Measurements from ENCODE around the gene TBC1D3K. TPM values are rescaled to one million over a fixed set of nuclear protein-coding genes. Genes with fewer than 3 reads are reported as not detected.
A peak's percentile ranks its signal among the peaks of the same experiment; 100 is the strongest.
"Not testable (repeated sequence)": the region's sequence is repeated elsewhere in the genome, so short reads cannot be mapped to it uniquely, and the experiment has no call there.

The TBC1D3K gene
- total RNA-seq (2021) = not detected in 2 replicates
- percentile 4 among the genes with signal in this experiment for Bru-seq, nascent RNA
- BruChase-seq, experiment 1, labeled RNA remaining after a 2-hour chase = percentile 4 among the genes with signal in this experiment
- percentile 6 among the genes with signal in this experiment for BruChase-seq, experiment 2, labeled RNA remaining after a 6-hour chase
- long read RNA-seq = 0 reads

DNA sequence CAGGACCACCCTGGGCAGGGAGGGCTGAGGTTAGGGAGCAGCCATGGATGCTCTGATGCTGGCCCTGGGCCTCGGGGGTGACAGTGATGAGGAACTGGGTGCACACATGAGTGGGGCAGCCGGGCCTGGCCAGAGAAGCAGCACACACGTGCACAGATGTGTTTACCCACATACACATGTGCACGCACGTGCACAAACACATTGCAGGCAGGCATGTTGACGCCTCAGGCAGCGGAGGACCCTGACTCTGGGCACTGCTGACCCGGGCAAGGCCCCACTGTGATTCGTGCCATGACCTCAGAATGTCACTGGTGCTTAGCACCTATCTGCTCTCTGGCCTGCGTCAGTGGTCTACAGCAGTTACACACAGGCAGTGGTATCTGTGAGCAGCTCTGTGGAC is at the start of gene TBC1D3K:
TBC1D3K (plus strand) TSS at position 301 of the 400 bp plus-strand sequence. CDS start 1,585 bp downstream, outside the sequence.
- H3K27ac ChIP-seq (ENCODE audit: low read depth, low read length, poor library complexity, severe bottlenecking); H3K36me3 ChIP-seq (ENCODE audit: insufficient read depth, low read length, poor library complexity, severe bottlenecking); H3K4me1 ChIP-seq (ENCODE audit: insufficient read depth, low read length, poor library complexity, severe bottlenecking); H3K9me3 ChIP-seq (ENCODE audit: low read depth, low read length, poor library complexity, severe bottlenecking); DNase-seq (ENCODE audit: low spot score); H3K4me3 ChIP-seq (ENCODE audit: low read depth, low read length, poor library complexity, severe bottlenecking); H3K27me3 ChIP-seq (replicated peaks; ENCODE audit: insufficient read depth, low read depth, low read length, poor library complexity); BruUV-seq (replicated peaks); intact Hi-C loops (cut with micrococcal nuclease; ENCODE audit: unreplicated experiment); POLR2A ChIA-PET (ENCODE audit: low non-redundant PET); CTCF ChIA-PET: not testable (repeated sequence)

DNA sequence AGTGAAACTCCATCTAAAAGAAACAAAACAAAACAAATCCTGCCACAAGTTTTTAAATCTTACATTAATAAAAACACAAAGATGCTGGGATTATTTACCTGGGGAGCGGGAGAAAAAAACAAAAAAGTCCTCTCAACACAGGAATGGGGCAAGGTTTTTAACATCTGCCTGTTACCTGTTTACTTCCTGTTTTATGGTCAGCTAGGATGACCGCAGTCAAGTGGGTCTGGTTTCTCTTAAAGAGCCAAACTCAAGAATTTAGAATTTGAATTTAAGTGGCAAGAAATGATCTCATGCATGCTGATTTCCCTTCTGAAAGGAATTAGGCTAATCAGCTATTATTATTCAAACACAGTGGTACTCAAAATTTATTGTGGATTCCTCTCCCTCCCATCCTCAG is 39.7 kb upstream of the TBC1D3K start:
- intact Hi-C loops (cut with micrococcal nuclease; ENCODE audit: unreplicated experiment) = no loop called here
- Histone ChIP-seq H3K9me3 (ENCODE audit: low read depth, low read length, poor library complexity, severe bottlenecking) (no peaks in the 10 kb centered on the region), H3K36me3 (ENCODE audit: insufficient read depth, low read length, poor library complexity, severe bottlenecking) (no peaks in the 10 kb centered on the region), H3K27me3 (replicated peaks; ENCODE audit: insufficient read depth, low read depth, low read length, poor library complexity) (no peaks in the 10 kb centered on the region), H3K27ac (ENCODE audit: low read depth, low read length, poor library complexity, severe bottlenecking) (no peak overlapping the region), H3K4me1 (ENCODE audit: insufficient read depth, low read length, poor library complexity, severe bottlenecking) (no peaks in the 10 kb centered on the region), H3K4me3 (ENCODE audit: low read depth, low read length, poor library complexity, severe bottlenecking) (no peak overlapping the region)
- no peak for DNase-seq (ENCODE audit: low spot score)
- CTCF ChIA-PET = no interaction called here
- POLR2A ChIA-PET (ENCODE audit: low non-redundant PET) = no interaction called here
- no peak for TF ChIP-seq EZH2 (IDR thresholded peaks at IDR 0.05; ENCODE audit: borderline replicate concordance, low read depth, low read length, poor library complexity, severe bottlenecking)
- TF ChIP-seq, protein P1, sequence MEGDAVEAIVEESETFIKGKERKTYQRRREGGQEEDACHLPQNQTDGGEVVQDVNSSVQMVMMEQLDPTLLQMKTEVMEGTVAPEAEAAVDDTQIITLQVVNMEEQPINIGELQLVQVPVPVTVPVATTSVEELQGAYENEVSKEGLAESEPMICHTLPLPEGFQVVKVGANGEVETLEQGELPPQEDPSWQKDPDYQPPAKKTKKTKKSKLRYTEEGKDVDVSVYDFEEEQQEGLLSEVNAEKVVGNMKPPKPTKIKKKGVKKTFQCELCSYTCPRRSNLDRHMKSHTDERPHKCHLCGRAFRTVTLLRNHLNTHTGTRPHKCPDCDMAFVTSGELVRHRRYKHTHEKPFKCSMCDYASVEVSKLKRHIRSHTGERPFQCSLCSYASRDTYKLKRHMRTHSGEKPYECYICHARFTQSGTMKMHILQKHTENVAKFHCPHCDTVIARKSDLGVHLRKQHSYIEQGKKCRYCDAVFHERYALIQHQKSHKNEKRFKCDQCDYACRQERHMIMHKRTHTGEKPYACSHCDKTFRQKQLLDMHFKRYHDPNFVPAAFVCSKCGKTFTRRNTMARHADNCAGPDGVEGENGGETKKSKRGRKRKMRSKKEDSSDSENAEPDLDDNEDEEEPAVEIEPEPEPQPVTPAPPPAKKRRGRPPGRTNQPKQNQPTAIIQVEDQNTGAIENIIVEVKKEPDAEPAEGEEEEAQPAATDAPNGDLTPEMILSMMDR (conservative IDR thresholded peaks at IDR 0.05; ENCODE audit: low read depth, low read length) = no peak
- BruUV-seq (replicated peaks) = no TSS peak

DNA sequence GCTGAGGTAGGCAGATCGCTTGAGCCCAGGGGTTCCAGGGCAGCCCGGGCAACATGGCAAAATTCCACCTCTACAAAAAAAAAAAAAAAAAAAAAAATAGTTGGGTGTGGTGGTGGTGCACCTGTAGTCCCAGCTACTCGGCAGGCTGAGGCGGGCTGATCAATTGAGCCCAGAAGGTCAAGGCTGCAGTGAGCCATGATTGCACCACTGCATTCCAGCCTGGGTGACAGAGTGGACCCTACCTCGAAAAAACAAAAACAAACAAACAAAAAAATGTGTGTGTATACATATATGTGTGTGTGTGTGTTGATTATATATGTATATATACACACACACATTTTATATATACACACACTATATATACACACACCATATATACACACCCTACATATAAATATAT is 39.1 kb upstream of the TBC1D3K start:
- H3K4me3 ChIP-seq (ENCODE audit: low read depth, low read length, poor library complexity, severe bottlenecking) = no peak overlapping the region
- intact Hi-C loops (cut with micrococcal nuclease; ENCODE audit: unreplicated experiment) = no loop called here
- no peaks in the 10 kb centered on the region for H3K4me1 ChIP-seq (ENCODE audit: insufficient read depth, low read length, poor library complexity, severe bottlenecking)
- no peak for DNase-seq (ENCODE audit: low spot score)
- no peak overlapping the region for H3K27ac ChIP-seq (ENCODE audit: low read depth, low read length, poor library complexity, severe bottlenecking)
- ChIA-PET CTCF (no interaction called here), POLR2A (ENCODE audit: low non-redundant PET) (no interaction called here)
- no peaks in the 10 kb centered on the region for H3K36me3 ChIP-seq (ENCODE audit: insufficient read depth, low read length, poor library complexity, severe bottlenecking)
- no TSS peak for BruUV-seq (replicated peaks)
- TF ChIP-seq, protein P1 (conservative IDR thresholded peaks at IDR 0.05; ENCODE audit: low read depth, low read length) = no peak
- TF ChIP-seq EZH2 (IDR thresholded peaks at IDR 0.05; ENCODE audit: borderline replicate concordance, low read depth, low read length, poor library complexity, severe bottlenecking) = no peak
- H3K9me3 ChIP-seq (ENCODE audit: low read depth, low read length, poor library complexity, severe bottlenecking) = no peaks in the 10 kb centered on the region
- H3K27me3 ChIP-seq (replicated peaks; ENCODE audit: insufficient read depth, low read depth, low read length, poor library complexity) = no peaks in the 10 kb centered on the region

DNA sequence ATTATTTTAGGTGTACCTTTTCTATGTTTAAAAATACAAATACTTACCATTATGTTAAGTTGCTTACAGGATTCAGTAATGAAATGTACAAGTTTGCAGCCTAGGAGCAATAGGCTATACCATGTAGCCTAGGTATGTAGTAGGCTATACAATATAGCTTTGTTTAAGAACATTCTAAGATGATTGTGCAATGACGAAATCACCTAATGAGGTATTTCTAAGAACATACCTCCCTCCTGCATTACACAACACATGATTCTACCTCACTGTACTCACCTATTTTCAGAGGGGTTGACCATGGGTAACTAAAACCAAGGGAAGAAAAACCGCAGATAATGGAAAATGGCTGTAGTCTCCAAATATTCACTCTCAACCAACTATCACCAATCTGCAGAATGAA is 35.3 kb upstream of the TBC1D3K start:
- no peak for DNase-seq (ENCODE audit: low spot score)
- intact Hi-C loops (cut with micrococcal nuclease; ENCODE audit: unreplicated experiment) = no loop called here
- no peaks in the 10 kb centered on the region for H3K9me3 ChIP-seq (ENCODE audit: low read depth, low read length, poor library complexity, severe bottlenecking)
- no peak overlapping the region for H3K4me3 ChIP-seq (ENCODE audit: low read depth, low read length, poor library complexity, severe bottlenecking)
- BruUV-seq (replicated peaks) = no TSS peak
- TF ChIP-seq, protein P1 (conservative IDR thresholded peaks at IDR 0.05; ENCODE audit: low read depth, low read length) = no peak
- no peak for TF ChIP-seq EZH2 (IDR thresholded peaks at IDR 0.05; ENCODE audit: borderline replicate concordance, low read depth, low read length, poor library complexity, severe bottlenecking)
- ChIA-PET CTCF (no interaction called here), POLR2A (ENCODE audit: low non-redundant PET) (no interaction called here)
- no peaks in the 10 kb centered on the region for H3K4me1 ChIP-seq (ENCODE audit: insufficient read depth, low read length, poor library complexity, severe bottlenecking)
- H3K36me3 ChIP-seq (ENCODE audit: insufficient read depth, low read length, poor library complexity, severe bottlenecking) = no peaks in the 10 kb centered on the region
- H3K27me3 ChIP-seq (replicated peaks; ENCODE audit: insufficient read depth, low read depth, low read length, poor library complexity) = no peaks in the 10 kb centered on the region
- H3K27ac ChIP-seq (ENCODE audit: low read depth, low read length, poor library complexity, severe bottlenecking) = no peak overlapping the region

DNA sequence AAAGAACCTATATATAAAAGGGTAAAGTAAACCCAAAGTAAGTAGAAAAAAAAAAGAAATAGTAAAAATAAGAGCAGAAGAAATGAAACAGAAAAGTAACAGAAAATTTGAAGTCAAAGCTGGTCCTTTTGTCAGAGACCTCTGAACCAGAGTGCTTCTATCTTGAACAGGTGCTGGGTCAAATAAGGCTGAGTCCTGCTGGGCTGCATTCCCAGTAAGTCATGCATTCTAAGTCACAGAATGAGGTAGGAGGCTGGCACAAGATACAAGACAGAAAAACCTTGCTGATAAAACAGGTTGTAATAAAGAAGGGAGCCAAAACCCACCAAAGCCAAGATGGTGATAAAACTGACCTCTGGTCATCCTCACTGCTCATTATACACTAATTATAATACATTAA is 27.3 kb upstream of the TBC1D3K start:
- CTCF ChIA-PET; BruUV-seq (replicated peaks); H3K27ac ChIP-seq (ENCODE audit: low read depth, low read length, poor library complexity, severe bottlenecking); H3K9me3 ChIP-seq (ENCODE audit: low read depth, low read length, poor library complexity, severe bottlenecking); DNase-seq (ENCODE audit: low spot score); intact Hi-C loops (cut with micrococcal nuclease; ENCODE audit: unreplicated experiment); H3K36me3 ChIP-seq (ENCODE audit: insufficient read depth, low read length, poor library complexity, severe bottlenecking); H3K4me3 ChIP-seq (ENCODE audit: low read depth, low read length, poor library complexity, severe bottlenecking); POLR2A ChIA-PET (ENCODE audit: low non-redundant PET); H3K27me3 ChIP-seq (replicated peaks; ENCODE audit: insufficient read depth, low read depth, low read length, poor library complexity); H3K4me1 ChIP-seq (ENCODE audit: insufficient read depth, low read length, poor library complexity, severe bottlenecking): not testable (repeated sequence)

Data from A673 (cell line).